Measurements from ENCODE around the gene RCOR1.

RCOR1 gene

DNA sequence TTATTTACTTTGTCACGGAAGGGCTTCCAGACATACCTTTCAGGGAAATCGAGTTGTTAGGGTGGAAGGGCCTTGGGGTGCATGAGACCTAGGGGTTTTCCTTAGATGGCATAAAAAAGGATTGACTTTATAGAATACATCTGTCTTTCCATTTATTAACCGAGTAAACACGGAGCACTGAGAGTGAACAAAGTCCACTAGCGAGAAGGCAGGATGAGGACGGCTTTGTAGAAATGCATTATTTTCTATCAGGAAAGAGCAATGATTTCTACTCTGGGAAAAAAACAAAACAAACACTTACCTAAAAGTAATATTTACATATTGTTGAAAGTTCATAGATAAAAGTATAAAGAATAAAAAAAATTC, 91.8 kb downstream of the RCOR1 start:
- no peak for DNase-seq

- DNase-seq = no peak
These were observed 93.8 kb downstream of the RCOR1 start for GRCh38 chr14:102686196-102686801.

GRCh38 chr14:102688290-102688689, 95.8 kb downstream of the RCOR1 start:
- no peak for DNase-seq

DNA sequence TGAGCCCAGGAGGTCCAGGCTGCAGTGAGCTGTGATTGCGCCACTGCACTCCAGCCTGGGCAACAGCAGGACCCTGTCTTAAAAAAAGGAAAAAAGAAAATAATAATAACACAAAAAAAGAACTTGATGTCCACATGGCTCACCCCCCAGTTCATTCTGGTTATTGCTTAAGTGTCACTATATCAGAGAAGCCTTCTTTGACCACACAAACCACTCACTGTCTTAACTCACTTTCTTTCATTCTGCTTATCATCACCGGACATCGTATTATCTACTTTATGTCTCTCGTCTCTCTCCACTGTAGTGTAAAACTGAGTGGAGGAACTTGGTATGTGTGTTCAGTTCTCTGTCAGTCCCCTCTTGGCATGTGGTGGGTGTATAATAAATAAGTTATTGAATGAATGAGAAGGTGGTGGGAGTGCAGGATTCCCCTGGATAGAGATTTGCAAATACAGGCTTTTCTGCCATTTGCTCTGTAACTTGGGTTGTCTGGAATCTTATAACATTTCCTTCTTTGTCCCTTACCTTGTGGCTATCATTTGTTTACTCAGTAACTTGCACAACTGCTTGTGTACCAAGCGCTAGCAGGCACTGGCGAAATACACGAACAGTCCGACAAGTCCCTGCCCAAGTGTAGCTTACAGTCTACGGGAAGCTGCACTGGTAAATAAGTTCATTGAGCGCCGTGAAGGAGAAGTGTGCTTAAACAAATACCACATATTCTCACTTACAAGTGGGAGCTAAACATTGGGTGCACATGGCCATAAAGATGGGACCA, 98.2 kb downstream of the RCOR1 start:
- no peak for DNase-seq

GRCh38 chr14:102691763-102692162, 99.3 kb downstream of the RCOR1 start:
- DNase-seq = no peak

- no peak for DNase-seq
These were observed 99.9 kb downstream of the RCOR1 start for GRCh38 chr14:102692334-102692733.

- DNase-seq = no peak
These were observed 100.7 kb downstream of the RCOR1 start for GRCh38 chr14:102693006-102693755.

- DNase-seq = peak; percentile 67
These were observed 102.2 kb downstream of the RCOR1 start for GRCh38 chr14:102694530-102695166.

GRCh38 chr14:102695167-102695555, 102.7 kb downstream of the RCOR1 start:
- DNase-seq = no peak

DNA sequence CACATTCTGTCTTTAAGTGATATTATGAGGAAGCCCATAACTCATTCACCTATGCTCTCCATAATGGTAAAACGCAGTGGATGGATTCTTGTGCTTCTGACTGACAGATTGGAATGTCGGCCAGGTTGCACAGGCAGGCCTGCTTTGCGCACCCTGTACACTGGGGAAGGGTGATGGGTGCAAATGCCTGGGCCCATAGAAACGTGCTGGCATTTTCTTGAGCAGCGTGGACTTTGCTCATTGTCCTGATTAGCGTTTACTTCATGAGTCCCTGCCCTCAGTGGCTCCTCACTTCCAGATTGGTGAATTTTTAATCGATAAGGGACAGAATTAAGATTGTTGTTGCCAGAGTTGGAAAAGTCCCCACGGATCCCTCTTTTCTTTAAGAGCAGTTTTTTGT, 103.9 kb downstream of the RCOR1 start:
- DNase-seq = no peak

DNA sequence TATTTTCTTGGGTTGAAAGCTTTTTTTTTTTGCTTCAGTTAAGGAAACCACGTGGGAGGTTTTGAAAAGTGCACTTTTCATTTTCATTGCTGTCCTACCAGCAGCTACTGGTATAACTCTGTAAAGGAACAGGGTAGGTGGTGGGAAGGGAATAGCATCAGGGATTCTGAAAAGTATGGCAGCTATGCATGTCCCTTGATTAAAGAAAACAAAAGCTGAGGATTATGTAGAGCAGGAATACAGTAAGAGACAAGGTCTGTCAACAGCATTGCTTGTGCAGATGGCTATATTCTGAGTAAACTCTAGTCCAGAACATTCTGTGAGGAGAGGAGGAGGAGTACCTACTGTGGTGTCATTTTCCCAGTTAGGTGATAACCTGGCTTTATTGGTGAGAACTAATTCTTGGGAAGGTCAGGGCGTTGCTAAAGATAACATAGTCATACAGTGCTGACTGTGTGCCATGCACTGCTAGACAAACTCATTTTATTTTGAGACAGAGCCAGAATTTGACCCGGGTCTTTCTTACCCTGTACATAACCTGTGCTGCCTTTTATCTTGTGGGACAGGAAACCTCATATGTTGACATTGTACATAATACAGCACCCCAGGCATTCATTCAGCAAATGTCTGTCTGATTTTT, 104.5 kb downstream of the RCOR1 start:
- DNase-seq = no peak

- no peak for DNase-seq
These were observed 105.1 kb downstream of the RCOR1 start for GRCh38 chr14:102697501-102697900.

- no peak for DNase-seq
These were observed 107.1 kb downstream of the RCOR1 start for GRCh38 chr14:102699416-102700110.

GRCh38 chr14:102708494-102708893, 116.0 kb downstream of the RCOR1 start:
- no peak for DNase-seq

- no peak for DNase-seq
These were observed 118.8 kb downstream of the RCOR1 start for GRCh38 chr14:102711207-102711606.

- no peak for DNase-seq
These were observed 119.5 kb downstream of the RCOR1 start for GRCh38 chr14:102711946-102712345.

GRCh38 chr14:102717276-102717675, 124.8 kb downstream of the RCOR1 start:
- DNase-seq = no peak

DNA sequence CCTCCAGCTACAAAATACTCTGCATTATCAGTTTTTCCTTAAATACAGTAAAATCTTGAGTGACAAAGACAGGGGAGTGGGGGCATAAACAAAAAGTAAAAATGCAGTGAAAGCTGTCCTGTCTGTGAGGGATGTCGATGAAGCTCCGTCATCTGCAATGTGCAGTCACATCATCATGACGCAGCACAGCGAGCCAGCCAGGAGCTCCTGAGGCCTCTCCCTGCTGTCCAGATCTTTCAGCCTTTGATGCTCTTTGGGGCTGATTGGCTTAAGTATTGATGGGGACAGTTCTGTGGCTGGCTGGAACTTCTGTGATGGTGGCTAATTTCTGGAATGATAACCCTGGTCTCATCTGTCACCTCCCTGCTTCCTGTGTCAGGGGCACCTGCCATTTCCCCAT, 130.2 kb downstream of the RCOR1 start:
- no peak for DNase-seq

GRCh38 chr14:102723650-102724049, 131.2 kb downstream of the RCOR1 start:
- DNase-seq = no peak

GRCh38 chr14:102726191-102726949, 133.9 kb downstream of the RCOR1 start:
- DNase-seq = no peak

- DNase-seq = no peak
These were observed 135.1 kb downstream of the RCOR1 start for GRCh38 chr14:102727336-102728095.

All from RPMI8226 (cell line).